ENCODE results near the gene NPAS2. TPM values are rescaled to one million over a fixed set of nuclear protein-coding genes. Genes with fewer than 3 reads are reported as not detected.

NPAS2 gene
- total and polyA plus RNA-seq, 4 donors = 5.9 to 17.1 (median 10.4) TPM

- no peak for TF ChIP-seq CTCF (IDR thresholded peaks at IDR 0.05; ENCODE audit: control extremely low read depth, extremely low read depth)
Observed at GRCh38 chr2:100972452-100972851, 152.5 kb downstream of the NPAS2 start.

GRCh38 chr2:100974712-100975520 is 155.0 kb downstream of the NPAS2 start:
- no peak overlapping the region for H3K4me3 ChIP-seq
- no peak for TF ChIP-seq CTCF (IDR thresholded peaks at IDR 0.05; ENCODE audit: control extremely low read depth, extremely low read depth)
- peaks cover 0 to 33% (median 3%) of the 10 kb centered on the region in 4 donors for H3K36me3 ChIP-seq (ENCODE audit: control insufficient read depth in 4 of 4, insufficient read depth in 4 of 4, low read length in 4 of 4)
- H3K9ac ChIP-seq (ENCODE audit: insufficient read depth in 1 of 2, low read length in 2 of 2) = no peak overlapping the region
- no peaks in the 10 kb centered on the region for H3K27me3 ChIP-seq (ENCODE audit: control insufficient read depth in 3 of 3, insufficient read depth in 3 of 3, low read length in 2 of 3)
- no peak for ATAC-seq (ENCODE audit: insufficient read depth, low FRiP score)
- H3K9me3 ChIP-seq (ENCODE audit: control insufficient read depth in 4 of 4, insufficient read depth in 3 of 4, low read length in 3 of 4) = no peaks in the 10 kb centered on the region
- DNase-seq = no peak
- H3K27ac ChIP-seq (ENCODE audit: low read depth in 1 of 2, low read length in 1 of 2) = no peak overlapping the region
- H3K4me1 ChIP-seq (ENCODE audit: control insufficient read depth in 5 of 5, insufficient read depth in 5 of 5, low read length in 5 of 5) = no peaks in the 10 kb centered on the region
- 92 to 93% methylated on average over 22 of the region's 22 CpGs for WGBS, 2 donors

More at GRCh38 chr2:100972452-100972851, 152.5 kb downstream of the NPAS2 start:
- Histone ChIP-seq H3K36me3 (ENCODE audit: control insufficient read depth in 4 of 4, insufficient read depth in 4 of 4, low read length in 4 of 4) (peaks cover 0 to 33% (median 4%) of the 10 kb centered on the region in 4 donors), H3K4me3 (no peak overlapping the region), H3K27ac (ENCODE audit: low read depth in 1 of 2, low read length in 1 of 2) (no peak overlapping the region), H3K9ac (ENCODE audit: insufficient read depth in 1 of 2, low read length in 2 of 2) (no peak overlapping the region), H3K4me1 (ENCODE audit: control insufficient read depth in 5 of 5, insufficient read depth in 5 of 5, low read length in 5 of 5) (no peaks in the 10 kb centered on the region), H3K9me3 (ENCODE audit: control insufficient read depth in 4 of 4, insufficient read depth in 3 of 4, low read length in 3 of 4) (no peaks in the 10 kb centered on the region), H3K27me3 (ENCODE audit: control insufficient read depth in 3 of 3, insufficient read depth in 3 of 3, low read length in 2 of 3) (no peaks in the 10 kb centered on the region)
- DNase-seq (no peak), ATAC-seq (ENCODE audit: insufficient read depth, low FRiP score) (no peak)
- WGBS, 2 donors = 84 to 86% methylated on average over 7 of the region's 7 CpGs

- DNase-seq (no peak), ATAC-seq (ENCODE audit: insufficient read depth, low FRiP score) (no peak)
- Histone ChIP-seq H3K27me3 (ENCODE audit: control insufficient read depth in 3 of 3, insufficient read depth in 3 of 3, low read length in 2 of 3) (no peaks in the 10 kb centered on the region), H3K27ac (ENCODE audit: low read depth in 1 of 2, low read length in 1 of 2) (no peak overlapping the region), H3K4me1 (ENCODE audit: control insufficient read depth in 5 of 5, insufficient read depth in 5 of 5, low read length in 5 of 5) (no peaks in the 10 kb centered on the region), H3K9ac (ENCODE audit: insufficient read depth in 1 of 2, low read length in 2 of 2) (no peak overlapping the region), H3K4me3 (no peak overlapping the region), H3K9me3 (ENCODE audit: control insufficient read depth in 4 of 4, insufficient read depth in 3 of 4, low read length in 3 of 4) (no peaks in the 10 kb centered on the region), H3K36me3 (ENCODE audit: control insufficient read depth in 4 of 4, insufficient read depth in 4 of 4, low read length in 4 of 4) (peaks cover 0 to 35% (median 2%) of the 10 kb centered on the region in 4 donors)
- WGBS, 2 donors = 95% methylated on average over 7 of the region's 7 CpGs
- TF ChIP-seq CTCF (IDR thresholded peaks at IDR 0.05; ENCODE audit: control extremely low read depth, extremely low read depth) = no peak
Observed at GRCh38 chr2:100975521-100975785, 155.5 kb downstream of the NPAS2 start.
